Lower leg skin (tissue), 4 donors: ENCODE measurements around the gene TAS2R14. TPM values are rescaled to one million over a fixed set of nuclear protein-coding genes. Genes with fewer than 3 reads are reported as not detected.

Experiments used
- total RNA-seq, 4 donors: library from RNA; depleted of rRNA; stranded (reverse); fragments of >200 nt; gene quantifications; one replicate each; pipeline ENCODE4 v1.1.0, GENCODE V29; 2016

TAS2R14 gene
- total RNA-seq, 4 donors from 2014 or later, result 0.49 to 1.3 (median 0.73) TPM

Other genes starting within 250 kb of the TAS2R14 start
- gene YBX3, start 215.9 kb downstream of the TAS2R14 start, total RNA-seq, result 100 to 1,000 TPM; 544 to 987 (median 637) TPM
- not detected for gene TAS2R7, start 136.6 kb downstream of the TAS2R14 start, total RNA-seq
- not detected for gene TAS2R8, start 132.0 kb downstream of the TAS2R14 start, total RNA-seq
- not detected for gene TAS2R9, start 129.1 kb downstream of the TAS2R14 start, total RNA-seq
- under 1 TPM in 1 of 4 donors, not detected in 3; 0.32 TPM for gene TAS2R10, start 112.9 kb downstream of the TAS2R14 start, total RNA-seq
- gene PRR4, start 89.8 kb downstream of the TAS2R14 start, total RNA-seq, result 100 to 1,000 TPM in 1 of 4 donors, 10 to 100 TPM in 3; 33.5 to 101 (median 70.5) TPM
- gene PRH1, start 55.0 kb downstream of the TAS2R14 start, total RNA-seq, result 1 to 10 TPM in 2 of 4 donors, under 1 TPM in 1, not detected in 1; 0.95 to 7.8 (median 5.5) TPM
- 1 to 10 TPM in 1 of 4 donors, under 1 TPM in 3; 0.26 to 1.1 (median 0.73) TPM for gene TAS2R13, start 29.7 kb downstream of the TAS2R14 start, total RNA-seq
- gene PRH2, start 10.0 kb downstream of the TAS2R14 start, total RNA-seq, result not detected
- under 1 TPM in 2 of 4 donors, not detected in 2; 0.30 to 0.42 TPM for gene TAS2R50, start 47.6 kb upstream of the TAS2R14 start, total RNA-seq
- gene TAS2R20, start 59.0 kb upstream of the TAS2R14 start, total RNA-seq, result 1 to 10 TPM in 1 of 4 donors, under 1 TPM in 3; 0.34 to 1.4 (median 0.66) TPM
- 1 to 10 TPM in 2 of 4 donors, under 1 TPM in 2; 0.34 to 7.0 (median 1.5) TPM for gene TAS2R19, start 83.4 kb upstream of the TAS2R14 start, total RNA-seq
- 1 to 10 TPM in 1 of 4 donors, under 1 TPM in 2, not detected in 1; 0.27 to 1.1 (median 0.68) TPM for gene TAS2R31, start 92.1 kb upstream of the TAS2R14 start, total RNA-seq
- 1 to 10 TPM in 1 of 4 donors, under 1 TPM in 2, not detected in 1; 0.57 to 1.1 (median 0.68) TPM for gene TAS2R46, start 123.0 kb upstream of the TAS2R14 start, total RNA-seq
- gene TAS2R43, start 153.1 kb upstream of the TAS2R14 start, total RNA-seq, result 1 to 10 TPM in 2 of 4 donors, not detected in 2; 1.0 to 1.5 TPM
- 1 to 10 TPM; 1.8 to 3.2 (median 2.2) TPM for gene TAS2R30, start 195.4 kb upstream of the TAS2R14 start, total RNA-seq
- 1 to 10 TPM; 1.9 to 3.5 (median 2.9) TPM for gene SMIM10L1, start 231.9 kb upstream of the TAS2R14 start, total RNA-seq
- not detected for gene TAS2R42, start 247.7 kb upstream of the TAS2R14 start, total RNA-seq